MG63 (cell line): ENCODE results near the gene COPS4. TPM values are rescaled to one million over a fixed set of nuclear protein-coding genes. Genes with fewer than 3 reads are reported as not detected.

ENCODE experiments used
- total RNA-seq: library from RNA; depleted of rRNA; stranded (reverse); fragments of >200 nt; shearing (Covaris generic); gene quantifications from 2 replicates; pipeline ENCODE4 v1.2.3, GENCODE V29; 2014; ENCODE audit warnings: low replicate concordance; rRNA removed

The COPS4 gene
- total RNA-seq, 1 experiment from 2014 or later = 127 TPM

Other genes starting within 250 kb of the COPS4 start
- gene SCD5, start 236.4 kb upstream of the COPS4 start, total RNA-seq = 2.9 and 4.2 TPM in 2 replicates
- 116 and 139 TPM in 2 replicates for gene SEC31A, start 144.0 kb upstream of the COPS4 start, total RNA-seq
- gene THAP9, start 134.4 kb upstream of the COPS4 start, total RNA-seq = 0.37 and 2.9 TPM in 2 replicates
- 4.3 and 7.8 TPM in 2 replicates for gene LIN54, start 24.4 kb upstream of the COPS4 start, total RNA-seq
- gene PLAC8, start 79.5 kb downstream of the COPS4 start, total RNA-seq = not detected in 2 replicates
- 21.8 and 34.9 TPM in 2 replicates for gene COQ2, start 249.6 kb downstream of the COPS4 start, total RNA-seq